GM12892 (cell line): Measurements from ENCODE around the gene BFSP2.

Experiments
- POLR2AphosphoS5 ChIP-seq: IDR thresholded peaks from 2 replicates; pipeline ENCODE4 v1.6.1; 2011; ENCODE audit warnings: low read depth, low read length, control low read depth
- TAF1 ChIP-seq: IDR thresholded peaks from 2 replicates; pipeline ENCODE4 v1.6.1; 2011; ENCODE audit warnings: low read depth, mild to moderate bottlenecking, control low read depth, low read length, borderline replicate concordance

DNA sequence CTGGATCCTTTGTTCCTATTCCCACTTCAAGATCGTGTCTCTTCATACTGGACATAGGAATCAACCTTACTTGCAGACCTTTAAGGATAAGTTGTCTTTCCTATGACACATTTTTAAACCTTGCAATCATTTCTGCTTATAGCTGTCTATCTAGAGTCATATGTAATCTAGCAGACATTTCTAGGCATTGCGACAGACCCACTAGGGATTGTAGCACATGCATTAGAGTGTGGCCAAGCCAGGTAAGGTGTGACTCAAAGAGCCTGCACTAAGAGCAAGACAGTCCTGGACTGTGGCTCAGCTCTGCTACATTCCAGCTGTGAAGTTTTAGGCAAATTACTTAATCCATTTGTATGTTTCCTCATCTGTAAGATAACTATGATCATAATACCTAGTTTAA, 38.8 kb upstream of the BFSP2 start:
- TF ChIP-seq POLR2AphosphoS5 (no peak), TAF1 (no peak)
